Stimulated activated CD8-positive, alpha-beta memory T cell treated with anti-CD3 and anti-CD28 coated beads, Interleukin-7, amount 100 ng/mL, for 1 hour (primary cell): ENCODE results near the gene DENND10.
"Not testable (repeated sequence)": the region's sequence is repeated elsewhere in the genome, so short reads cannot be mapped to it uniquely, and the experiment has no call there.

Experiments
- DNase-seq, 2 donors: peaks; one replicate each; pipeline ENCODE4 v3.0.0-alpha.2; 2020; ENCODE audit warnings: low read depth in 2 of 2

Gene DENND10

GRCh38 chr10:119103903-119104653, at the start of gene DENND10:
Gene DENND10, plus strand, starts transcription at chr10:119104113. Its CDS starts 30 bp downstream, at chr10:119104143.
- peak; percentile 64 to 65 for DNase-seq

- no peak for DNase-seq
These were observed 48.4 kb upstream of the DENND10 start for GRCh38 chr10:119055472-119055871.

- no peak for DNase-seq
These were observed 45.9 kb upstream of the DENND10 start for GRCh38 chr10:119058010-119058409.

GRCh38 chr10:119059557-119059956, 44.4 kb upstream of the DENND10 start:
- no peak for DNase-seq

- DNase-seq: no peak
These were observed 43.8 kb upstream of the DENND10 start for GRCh38 chr10:119060107-119060506.

GRCh38 chr10:119061352-119061751, 42.6 kb upstream of the DENND10 start:
- no peak for DNase-seq

- no peak for DNase-seq
These were observed 42.0 kb upstream of the DENND10 start for GRCh38 chr10:119061926-119062325.

GRCh38 chr10:119070395-119071165, 33.3 kb upstream of the DENND10 start:
- no peak for DNase-seq

GRCh38 chr10:119073584-119073983, 30.3 kb upstream of the DENND10 start:
- DNase-seq: no peak

GRCh38 chr10:119078422-119079179, 25.3 kb upstream of the DENND10 start:
- DNase-seq: no peak

- peak; percentile 36 to 37 for DNase-seq
These were observed 24.1 kb upstream of the DENND10 start for GRCh38 chr10:119079599-119080520.

GRCh38 chr10:119080521-119081259, 23.2 kb upstream of the DENND10 start, which contains the start of gene EIF3A:
Gene EIF3A, minus strand, starts transcription at chr10:119080817. Its CDS starts 141 bp downstream, at chr10:119080676.
- DNase-seq: peak; percentile 82 to 84

- DNase-seq: no peak
These were observed 19.0 kb upstream of the DENND10 start for GRCh38 chr10:119084896-119085295.

- no peak for DNase-seq
These were observed 16.5 kb upstream of the DENND10 start for GRCh38 chr10:119087271-119087882.

GRCh38 chr10:119090026-119090795, 13.7 kb upstream of the DENND10 start:
- DNase-seq: no peak

GRCh38 chr10:119090968-119091367, 12.9 kb upstream of the DENND10 start:
- no peak for DNase-seq

GRCh38 chr10:119095640-119096039, 8.3 kb upstream of the DENND10 start:
- DNase-seq: no peak

GRCh38 chr10:119096641-119097415, 7.1 kb upstream of the DENND10 start:
- not testable (repeated sequence) for DNase-seq
